GM19099 (cell line): Measurements from ENCODE around the gene ZNF350.

Source experiments
- POLR2A ChIP-seq: IDR thresholded peaks from 3 replicates; pipeline ENCODE4 v1.6.1; 2011; ENCODE audit warnings: low read depth; ENCODE audit not compliant: insufficient read length; ENCODE audit errors: extremely low read depth

Gene ZNF350

GRCh38 chr19:51986309-51987291 is at the start of gene ZNF350:
ZNF350 (minus strand) TSS chr19:51986840; CDS start chr19:51974360, 12,480 bp downstream.
- peak; percentile 64 for TF ChIP-seq POLR2A

DNA sequence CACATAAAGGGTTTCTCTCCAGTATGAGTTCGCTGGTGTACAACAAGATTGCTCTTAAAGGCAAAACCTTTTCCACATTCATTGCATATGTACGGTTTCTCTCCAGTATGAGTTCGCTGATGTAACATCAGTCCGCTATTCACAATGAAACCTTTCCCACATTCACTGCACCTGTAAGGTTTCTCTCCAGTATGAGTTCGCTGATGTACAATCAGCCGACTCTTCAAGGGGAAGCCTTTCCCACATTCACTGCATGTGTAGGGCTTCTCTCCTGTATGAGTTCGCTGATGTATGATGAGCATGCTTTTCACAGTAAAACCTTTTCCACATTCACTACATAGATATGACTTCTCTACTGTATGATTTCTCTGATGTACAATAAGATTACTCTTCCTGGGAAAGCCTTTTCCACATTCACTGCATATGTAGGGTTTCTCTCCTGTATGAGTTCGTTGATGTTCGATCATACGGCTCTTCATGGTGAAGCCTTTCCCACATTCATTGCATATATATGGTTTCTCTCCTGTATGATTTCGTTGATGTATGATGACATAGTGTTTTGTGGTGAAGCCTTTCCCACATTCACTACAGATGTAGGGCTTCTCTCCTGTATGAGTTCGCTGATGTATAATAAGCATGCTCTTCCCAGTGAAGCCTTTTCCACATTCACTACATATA is 47.5 kb upstream of the ZNF350 start:
- TF ChIP-seq POLR2A = no peak

DNA sequence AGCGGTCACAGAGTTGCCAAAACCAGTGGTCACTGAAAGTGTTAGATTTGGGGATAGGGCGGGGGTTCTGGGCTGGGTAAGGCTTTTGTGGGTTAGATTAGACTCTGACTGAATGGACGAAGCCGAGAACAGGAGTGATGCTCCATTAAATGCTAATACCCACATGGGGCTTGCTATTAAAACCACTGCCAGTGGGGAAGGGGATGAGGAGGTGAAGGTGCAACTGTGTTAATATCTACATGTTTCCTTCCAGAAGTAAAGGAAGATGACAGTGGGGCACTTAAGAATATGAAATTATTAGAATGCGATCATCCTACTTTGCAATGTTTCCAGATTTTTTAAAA is 42.1 kb upstream of the ZNF350 start:
- no peak for TF ChIP-seq POLR2A

DNA sequence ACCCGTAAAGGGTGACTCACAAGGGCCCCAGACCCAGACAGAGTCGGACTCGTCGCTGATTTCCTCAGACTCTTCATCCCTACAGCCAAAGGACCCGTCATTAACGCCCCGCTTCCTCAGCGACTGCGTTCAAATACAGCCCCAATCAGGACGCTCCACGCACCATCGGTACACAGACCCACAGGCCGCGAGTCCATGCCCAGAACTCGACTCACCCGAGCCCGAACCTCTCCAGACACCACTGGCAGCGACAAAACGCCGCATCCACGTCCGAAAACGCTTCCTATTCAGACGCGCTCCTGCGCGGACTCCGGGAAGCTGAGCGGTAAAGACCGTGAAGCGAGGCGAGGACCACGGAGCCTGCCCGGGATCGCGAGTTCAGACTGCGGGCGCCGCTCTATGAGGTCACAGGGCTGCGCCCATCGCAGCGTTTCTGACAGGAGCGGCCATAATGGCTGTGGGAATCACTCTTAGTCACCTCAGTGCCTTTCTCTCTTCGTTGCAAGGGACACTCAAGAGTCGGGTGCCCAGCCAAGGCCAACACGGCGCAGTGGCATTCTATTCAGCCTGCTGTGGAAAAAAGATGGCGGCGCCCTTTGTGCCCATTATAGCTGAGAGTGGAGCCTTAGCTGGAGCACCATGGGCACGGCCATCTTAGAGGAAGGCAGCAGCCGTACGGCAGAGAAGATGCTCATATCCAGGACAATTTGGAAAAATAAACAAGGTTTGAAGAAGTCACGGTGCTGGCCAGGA is 41.6 kb upstream of the ZNF350 start, which contains the start of gene ZNF614:
ZNF614 (minus strand) TSS at position 353 of the 753 bp plus-strand sequence. CDS start 2,634 bp downstream, outside the sequence.
- TF ChIP-seq POLR2A = peak; percentile 93

GRCh38 chr19:52022193-52022592 is 35.6 kb upstream of the ZNF350 start:
- no peak for TF ChIP-seq POLR2A

DNA sequence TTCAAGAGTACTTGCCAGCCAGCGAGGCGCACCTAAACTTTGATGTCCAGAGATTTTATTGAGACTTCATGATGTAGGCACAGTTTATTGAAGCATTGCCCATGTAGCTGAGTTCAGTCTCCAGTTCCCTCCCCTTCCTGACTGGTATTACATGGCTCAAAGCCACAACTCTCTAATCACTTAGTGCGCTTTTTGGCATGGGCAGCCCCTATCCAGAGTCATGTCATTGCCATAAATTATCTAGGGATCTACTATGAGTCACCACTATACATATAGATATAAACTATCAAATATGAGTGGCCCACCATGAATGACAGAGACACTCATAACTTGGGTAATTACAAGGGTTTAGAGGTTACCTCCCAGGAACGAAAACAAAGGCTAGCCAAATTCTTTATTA is 33.9 kb upstream of the ZNF350 start:
- TF ChIP-seq POLR2A = no peak

DNA sequence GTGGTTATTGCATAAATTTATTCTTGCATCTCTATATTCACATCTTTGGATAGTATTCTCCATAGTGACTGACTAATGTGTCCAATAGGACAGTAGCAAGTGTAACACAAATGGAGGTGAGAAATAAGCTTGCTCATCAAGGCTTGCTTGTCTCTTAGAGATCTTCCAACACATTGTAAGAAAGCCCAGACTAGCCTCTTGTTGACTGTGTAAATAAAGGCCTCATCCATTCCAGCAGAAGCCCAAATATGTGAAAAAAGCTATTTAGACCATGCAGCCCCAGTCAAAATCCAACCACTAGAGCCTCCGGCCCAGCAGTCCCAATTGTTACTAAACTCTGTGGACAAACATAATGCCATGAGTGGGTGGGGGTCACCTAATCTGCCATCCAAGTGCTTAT is 24.0 kb upstream of the ZNF350 start:
- TF ChIP-seq POLR2A = no peak

GRCh38 chr19:52007806-52008557 is 21.3 kb upstream of the ZNF350 start, which contains the start of gene ZNF615:
ZNF615 (minus strand) TSS chr19:52008211; CDS start chr19:52003711, 4,500 bp downstream.
- TF ChIP-seq POLR2A = peak; percentile 66

DNA sequence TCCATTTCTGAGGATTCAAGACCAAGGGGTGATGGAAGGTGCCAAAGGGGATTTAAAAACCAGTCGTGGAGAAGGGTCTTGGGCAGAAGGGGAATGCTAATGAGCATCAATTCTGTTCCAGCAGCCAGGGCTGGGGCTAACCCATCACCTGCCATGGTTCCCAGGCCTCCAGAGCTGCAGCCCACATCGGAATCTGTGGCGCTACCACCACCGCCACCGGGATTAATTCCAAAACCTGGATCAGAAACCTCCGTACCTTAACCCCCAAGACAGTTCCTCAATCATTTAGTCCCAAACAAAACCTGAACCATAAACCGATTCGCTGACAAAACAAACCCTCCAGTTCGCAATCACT is 20.8 kb upstream of the ZNF350 start:
- no peak for TF ChIP-seq POLR2A

DNA sequence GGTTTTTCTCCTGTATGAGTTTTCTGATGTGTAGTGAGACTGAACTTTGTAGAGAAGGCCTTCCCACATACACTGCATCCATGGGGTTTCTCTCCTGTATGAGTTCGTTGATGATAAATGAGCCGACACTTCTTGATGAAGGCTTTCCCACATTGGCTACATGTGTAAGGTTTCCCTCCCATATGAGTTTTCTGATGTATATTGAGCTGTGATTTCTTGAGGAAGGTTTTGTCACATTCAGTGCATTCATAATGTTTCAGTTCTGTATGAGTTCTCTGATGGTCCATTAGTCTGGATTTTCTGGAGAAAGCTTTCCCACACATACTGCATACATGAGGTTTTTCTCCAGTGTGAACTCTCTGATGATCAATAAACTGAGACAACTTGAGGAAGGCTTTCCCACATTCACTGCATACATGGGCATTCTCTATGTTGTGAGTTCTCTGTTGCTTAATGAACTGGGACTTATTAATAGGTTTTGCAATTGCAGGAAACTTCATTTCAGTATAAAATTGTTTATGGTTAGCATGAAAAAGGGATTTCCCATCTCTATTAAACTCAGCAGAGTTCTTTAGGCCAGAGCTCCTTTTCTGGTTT is 7.5 kb upstream of the ZNF350 start:
- no peak for TF ChIP-seq POLR2A

DNA sequence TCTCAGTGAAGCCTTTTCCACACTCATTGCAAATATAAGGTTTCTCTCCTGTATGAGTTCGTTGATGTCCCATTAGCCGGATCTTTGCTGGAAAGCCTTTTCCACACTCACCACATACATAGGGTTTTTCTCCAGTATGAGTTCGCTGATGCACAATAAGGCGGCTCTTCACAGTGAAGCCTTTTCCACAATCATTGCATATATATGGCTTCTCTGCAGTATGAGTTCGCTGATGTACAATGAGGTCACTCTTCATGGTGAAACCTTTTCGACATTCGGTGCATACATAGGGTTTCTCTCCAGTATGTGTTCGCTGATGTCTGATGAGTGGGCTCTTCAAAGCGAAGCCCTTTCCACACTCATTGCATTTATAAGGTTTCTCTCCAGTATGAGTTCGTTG is 6.8 kb upstream of the ZNF350 start:
- no peak for TF ChIP-seq POLR2A

GRCh38 chr19:51983361-51983760 is 3.3 kb downstream of the ZNF350 start:
- no peak for TF ChIP-seq POLR2A

DNA sequence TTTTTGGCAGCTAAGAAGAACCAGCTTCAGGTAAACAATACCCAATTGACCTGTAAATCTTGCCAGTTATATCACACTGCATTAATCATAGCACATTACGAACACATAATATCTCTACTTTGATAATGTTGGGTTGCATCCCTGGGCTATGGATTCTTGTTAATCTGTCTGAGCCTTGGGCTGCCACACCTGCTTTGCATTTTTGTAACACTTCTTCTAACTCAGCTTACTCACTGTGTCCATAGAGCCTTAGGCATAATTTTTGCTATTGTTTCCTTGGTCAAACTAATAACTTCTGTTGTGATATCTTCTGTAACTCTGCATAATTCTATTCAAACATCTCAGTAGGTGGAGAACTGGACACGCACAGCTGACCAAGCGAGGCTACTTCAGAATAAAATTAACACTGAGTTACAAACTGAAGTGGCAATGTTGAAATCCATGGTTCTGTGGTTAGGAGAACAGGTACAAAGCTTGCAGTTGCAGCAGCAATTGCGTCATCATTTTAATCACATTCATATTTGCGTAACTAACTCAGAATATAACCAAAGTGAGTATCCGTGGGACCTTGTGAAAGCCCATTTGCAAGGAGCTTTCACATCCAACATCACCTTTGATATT is 6.4 kb downstream of the ZNF350 start:
- TF ChIP-seq POLR2A = no peak

GRCh38 chr19:51978882-51979281 is 7.8 kb downstream of the ZNF350 start:
- TF ChIP-seq POLR2A = no peak

DNA sequence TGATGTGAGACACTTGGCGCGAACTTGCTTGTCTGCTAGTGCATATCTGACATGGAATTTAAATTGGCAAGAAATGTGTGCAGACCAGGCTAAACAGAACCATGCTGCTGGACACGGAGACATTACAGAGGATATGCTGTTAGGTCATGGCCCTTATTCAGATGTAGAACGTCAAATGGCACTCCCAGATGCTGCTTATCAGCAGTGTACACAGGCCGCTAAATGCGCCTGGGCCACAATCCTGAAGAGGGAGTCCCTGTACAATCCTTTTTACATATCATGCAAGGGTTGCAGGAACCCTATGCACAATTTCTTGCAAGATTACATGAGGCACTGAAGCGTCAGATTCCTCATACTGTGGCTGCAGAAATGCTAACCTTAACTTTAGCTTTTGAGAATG is 9.3 kb downstream of the ZNF350 start:
- TF ChIP-seq POLR2A = no peak
